Superior temporal gyrus (tissue), 1 donor: ENCODE data around the gene DPP4.

ENCODE experiments used
- DNase-seq: peaks from one replicate; pipeline ENCODE4 v3.0.0-alpha.2; 2016; ENCODE audit errors: extremely low spot score

The DPP4 gene

DNA sequence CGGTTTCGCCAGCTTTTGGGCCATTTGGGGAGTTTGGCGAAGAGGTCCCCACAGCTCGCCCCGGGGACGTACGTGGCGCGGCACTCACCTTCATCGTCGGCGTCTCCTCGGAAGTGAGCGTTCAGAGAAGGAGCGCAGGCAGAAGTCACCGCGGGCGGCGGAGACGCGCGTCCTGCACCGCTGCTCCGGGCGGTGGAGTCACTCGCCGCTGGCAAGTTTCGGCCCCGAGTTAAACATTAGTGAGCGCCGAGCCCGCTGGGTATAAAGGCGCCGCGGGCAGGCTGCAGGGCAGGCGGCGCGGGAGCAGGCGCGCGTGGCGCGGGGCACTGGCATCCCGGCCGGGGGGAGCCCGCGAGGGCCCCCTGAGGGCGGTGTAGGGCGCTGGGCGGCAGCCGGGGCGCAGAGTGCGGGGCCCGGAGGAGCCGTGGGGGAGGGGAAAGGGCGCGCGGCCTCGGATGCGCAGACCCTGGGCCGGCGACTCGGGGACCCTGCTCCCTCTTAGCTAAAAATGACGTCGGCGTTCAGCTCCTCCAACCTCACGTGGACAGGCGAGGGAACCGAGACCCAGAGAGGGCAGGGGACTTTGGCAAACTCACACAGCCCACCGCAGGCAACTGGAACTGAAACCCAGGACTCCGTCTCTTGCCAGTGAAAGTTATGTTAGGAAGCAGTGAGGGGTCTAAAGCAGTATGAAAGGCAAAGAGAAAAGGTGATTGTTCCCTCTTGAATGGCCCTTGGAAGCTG lies at the start of gene DPP4:
Gene DPP4 (minus strand): TSS at position 328 of the 744 bp plus-strand sequence. CDS start 234 bp downstream, at position 94.
- DNase-seq: no peak

- peak; percentile 70 for DNase-seq
Observed at GRCh38 chr2:162118166-162119031, 44.4 kb upstream of the DPP4 start.

DNA sequence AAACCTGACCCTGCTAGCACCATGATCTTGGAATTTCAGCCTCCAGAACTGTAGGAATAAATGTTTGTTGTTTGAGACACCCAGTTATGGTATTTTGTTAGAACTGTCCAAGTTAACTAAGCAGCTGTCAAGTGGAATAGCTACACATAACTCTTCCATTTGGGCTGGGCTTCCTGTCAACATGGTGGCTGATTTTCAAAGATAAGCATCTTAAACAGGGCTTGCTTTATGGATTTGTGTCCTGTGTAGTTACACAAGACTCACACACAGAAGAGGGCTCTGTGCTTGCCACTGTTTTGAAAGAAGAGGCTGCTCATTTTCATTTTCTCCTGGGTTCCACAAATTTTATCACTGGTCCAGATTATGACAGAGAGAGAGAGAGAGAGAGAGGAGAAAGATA lies 42.3 kb upstream of the DPP4 start:
- no peak for DNase-seq

- no peak for DNase-seq
Observed at GRCh38 chr2:162115076-162115475, 41.1 kb upstream of the DPP4 start.

GRCh38 chr2:162114271-162114670 lies 40.3 kb upstream of the DPP4 start:
- no peak for DNase-seq

GRCh38 chr2:162113776-162114168 lies 39.8 kb upstream of the DPP4 start:
- DNase-seq: no peak

DNA sequence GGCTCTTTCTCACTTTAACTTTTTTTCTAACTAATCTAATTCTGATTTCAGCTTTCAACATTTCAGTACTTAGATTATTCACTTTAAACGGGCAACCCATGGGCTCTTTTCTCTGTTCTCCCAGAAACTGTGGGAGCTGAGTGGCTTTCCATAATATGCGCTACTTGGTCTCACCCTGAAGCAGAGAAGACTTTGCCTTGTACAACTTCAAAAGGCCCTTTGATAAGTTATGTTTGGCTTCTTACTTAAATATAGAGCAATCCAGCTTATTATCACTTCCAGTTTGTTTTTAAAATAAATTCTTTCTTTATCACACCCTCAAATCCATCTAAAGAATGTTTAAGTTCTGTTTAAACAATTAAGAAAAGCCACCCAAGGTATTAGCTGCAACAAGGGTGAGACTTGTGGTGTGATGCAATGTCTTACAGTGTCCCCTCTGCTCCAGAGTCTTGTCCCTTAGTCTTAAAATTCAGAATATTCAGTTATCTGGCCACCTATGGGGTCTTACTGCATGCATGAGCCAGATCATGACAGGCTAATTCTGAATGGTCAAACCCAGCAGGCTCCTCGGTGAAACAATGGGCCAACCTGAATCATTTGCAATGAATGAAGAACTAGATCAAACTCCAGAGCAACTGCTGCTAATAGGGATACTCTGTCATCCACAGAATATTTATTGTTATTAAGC lies 39.2 kb upstream of the DPP4 start:
- no peak for DNase-seq

DNA sequence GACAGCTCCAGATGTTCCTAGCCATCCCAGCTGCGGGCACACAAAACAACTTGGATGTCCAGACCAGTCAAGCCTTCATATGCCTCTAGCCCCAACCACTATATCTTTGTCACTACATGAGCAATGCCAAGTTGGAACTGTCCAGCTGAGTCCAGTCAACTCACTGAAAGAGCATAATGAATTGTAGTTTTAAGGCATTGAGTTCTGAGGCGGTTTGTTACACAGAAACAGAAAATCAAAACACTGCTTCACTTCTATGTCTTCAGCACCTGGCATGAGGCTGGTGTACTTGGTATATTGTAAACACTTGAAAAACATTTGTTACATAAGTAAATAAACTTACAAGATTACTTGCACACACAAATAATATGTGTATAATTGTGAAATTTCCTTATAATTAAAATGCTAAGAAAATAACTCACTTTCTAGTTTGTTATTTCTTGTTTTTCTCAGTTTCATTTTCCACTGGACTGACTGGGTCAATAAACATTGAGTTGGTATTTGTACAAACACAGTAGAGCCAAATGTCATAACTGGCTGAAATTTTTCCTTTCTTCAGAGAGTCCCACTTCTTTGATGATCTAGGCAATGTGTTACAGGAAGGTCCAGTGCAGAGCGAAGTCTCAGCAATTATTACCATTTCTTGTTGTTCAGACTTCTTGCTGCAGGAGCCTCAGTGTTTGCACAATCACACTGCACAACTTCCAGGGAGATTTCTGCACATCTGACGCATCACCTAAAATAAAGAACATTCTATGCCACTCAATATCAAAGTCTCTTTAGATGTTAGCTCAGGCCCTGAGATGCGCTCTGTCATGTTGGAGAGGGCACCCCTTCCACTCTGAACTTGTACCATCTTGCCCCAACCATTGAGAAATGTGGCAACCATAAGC lies 38.2 kb upstream of the DPP4 start:
- no peak for DNase-seq

GRCh38 chr2:162107361-162107901 lies 33.4 kb upstream of the DPP4 start:
- DNase-seq: no peak

DNA sequence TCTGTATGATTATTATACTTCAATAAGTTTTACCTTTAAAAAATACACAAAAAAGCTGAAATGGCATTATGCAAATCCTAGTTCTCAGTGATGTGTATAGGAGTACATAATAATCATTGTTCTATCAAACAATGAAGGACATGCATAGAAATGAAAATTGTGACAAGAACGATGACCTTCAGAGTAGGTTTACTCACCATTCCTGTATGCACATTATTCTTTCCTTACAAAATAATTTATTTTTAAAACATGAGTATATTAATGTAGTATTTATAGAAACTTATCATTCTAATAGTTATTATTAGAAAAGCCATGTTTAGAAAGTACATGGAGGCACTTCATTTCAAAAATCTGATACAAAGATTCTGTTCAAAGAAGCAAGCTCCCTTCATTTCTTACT lies 32.7 kb upstream of the DPP4 start:
- DNase-seq: no peak

- DNase-seq: no peak
Observed at GRCh38 chr2:162106146-162106551, 32.1 kb upstream of the DPP4 start.

DNA sequence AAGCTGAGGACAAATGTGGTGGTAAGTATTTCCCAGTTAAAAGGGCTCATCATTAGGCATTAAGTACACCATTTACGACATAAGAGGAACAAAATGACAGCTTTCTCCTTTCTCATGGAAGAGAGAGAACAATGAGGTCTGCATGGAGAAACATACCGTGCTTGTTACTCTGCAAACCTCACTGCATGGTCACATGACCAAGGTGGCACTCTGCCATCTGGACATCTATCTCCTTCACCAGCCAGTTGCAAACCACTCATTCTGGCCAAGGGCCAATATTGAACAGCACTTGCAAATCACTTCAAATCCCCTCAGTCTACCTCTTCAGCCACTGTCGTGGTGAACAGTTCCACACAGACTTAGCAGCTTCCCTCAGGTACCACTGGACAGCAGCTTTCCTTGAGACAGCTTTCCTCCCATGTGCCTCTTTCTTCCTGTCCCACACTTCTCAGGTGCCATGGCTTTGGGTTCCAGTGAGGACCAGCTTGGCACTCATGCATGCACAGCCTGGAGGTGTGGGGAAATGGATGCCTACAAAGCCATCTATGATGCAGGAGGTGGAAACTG lies 29.5 kb upstream of the DPP4 start:
- DNase-seq: no peak

GRCh38 chr2:162100579-162100978 lies 26.6 kb upstream of the DPP4 start:
- no peak for DNase-seq

DNA sequence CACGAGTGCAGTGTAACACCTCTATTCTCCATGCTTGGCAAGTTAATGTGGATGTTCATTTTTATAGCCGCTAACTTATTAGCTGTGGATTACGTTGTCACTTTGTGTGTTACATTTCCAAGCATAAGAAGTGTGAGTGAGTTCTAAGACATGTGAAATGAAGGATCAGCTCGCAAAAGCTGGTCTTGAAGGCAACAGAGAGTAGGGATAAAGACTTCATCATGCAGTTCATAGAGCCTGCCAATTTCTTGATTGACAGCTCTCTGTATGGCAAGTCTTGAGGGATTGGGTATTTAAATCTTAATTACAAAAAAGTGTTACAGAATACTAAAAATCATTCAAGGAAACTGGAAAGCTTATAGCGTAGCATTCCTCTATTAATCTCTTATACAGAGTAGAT lies 25.8 kb upstream of the DPP4 start:
- DNase-seq: no peak

DNA sequence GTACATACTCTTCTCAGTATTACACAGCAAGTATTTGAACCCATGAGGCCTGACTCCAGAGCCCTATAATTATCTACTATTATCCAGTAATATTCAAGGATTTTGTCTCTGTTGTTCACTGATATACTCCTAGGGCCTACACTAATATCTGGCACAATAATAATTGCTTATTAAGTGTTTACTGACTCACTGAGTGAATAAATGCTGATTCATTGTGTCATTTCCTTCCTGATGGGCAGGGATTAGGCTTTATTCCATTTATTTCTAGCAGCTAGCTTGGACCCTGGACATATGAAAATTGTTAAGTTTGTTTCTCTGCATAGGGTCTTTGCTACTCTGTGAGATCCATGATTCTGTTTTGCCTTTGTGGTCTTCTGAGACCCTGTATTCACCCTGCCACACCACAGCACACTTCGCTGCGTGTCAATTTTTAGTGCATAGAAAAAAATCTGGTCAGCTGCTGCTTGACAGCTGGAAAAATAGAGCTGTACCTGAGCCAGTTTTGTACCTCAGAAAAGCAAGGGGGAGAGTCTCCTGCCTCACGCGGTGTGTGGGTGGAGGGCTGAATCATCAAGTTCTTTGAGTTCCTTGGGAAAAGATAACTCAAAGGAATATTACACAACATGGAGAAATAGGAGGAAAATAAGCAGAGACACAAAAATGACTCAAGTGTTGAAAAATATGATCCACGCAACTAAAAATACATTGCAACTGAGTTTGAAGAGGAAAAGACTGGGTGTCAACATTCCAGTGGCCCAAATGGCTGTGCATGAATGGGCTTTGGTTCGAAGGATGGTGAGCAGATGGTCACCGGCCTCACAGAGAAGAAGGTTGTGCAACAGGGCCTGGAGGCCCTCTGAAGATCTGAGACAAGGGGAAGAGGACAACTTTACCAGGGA lies 18.9 kb upstream of the DPP4 start:
- peak; percentile 70 for DNase-seq

DNA sequence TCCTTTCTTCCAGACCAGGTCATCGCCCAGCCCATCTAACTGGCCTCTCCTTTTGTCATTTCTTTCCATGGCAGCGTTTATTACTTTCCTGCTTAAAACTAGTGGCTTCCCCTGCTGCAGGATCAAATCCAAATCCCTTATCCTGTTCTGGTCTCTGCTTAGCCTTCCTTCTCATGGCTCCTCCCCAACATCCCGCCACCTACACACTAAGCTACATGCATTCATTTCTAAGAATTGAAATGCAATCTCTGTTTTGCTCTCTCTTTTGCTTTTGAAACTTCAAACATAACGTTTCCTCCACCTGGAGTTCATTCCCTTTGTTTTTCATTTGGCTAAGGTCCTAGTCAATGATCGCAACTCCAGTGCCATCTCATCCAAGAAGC lies 18.0 kb upstream of the DPP4 start:
- no peak for DNase-seq

GRCh38 chr2:162091325-162092007 lies 17.5 kb upstream of the DPP4 start:
- no peak for DNase-seq

GRCh38 chr2:162090109-162090508 lies 16.1 kb upstream of the DPP4 start:
- no peak for DNase-seq

DNA sequence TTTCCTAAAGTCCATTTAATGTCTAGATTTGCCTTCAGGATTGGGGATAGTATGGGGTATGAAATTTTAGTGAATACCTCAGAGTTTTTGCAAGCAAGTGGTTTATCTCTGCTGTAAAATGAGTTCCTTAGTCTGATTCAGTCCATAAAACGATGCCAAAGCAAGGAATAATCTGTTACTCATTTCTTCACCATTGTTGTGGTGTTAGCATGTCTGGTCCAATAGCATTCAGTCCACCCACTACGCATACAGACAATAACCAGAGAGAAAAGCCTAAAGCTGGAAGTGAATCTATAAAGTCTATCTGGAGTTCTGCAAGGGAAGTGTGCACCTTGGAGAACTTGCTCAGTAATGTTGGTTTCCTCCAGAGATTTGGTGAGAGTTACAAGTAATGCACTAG lies 12.9 kb upstream of the DPP4 start:
- DNase-seq: no peak
